Measurements from ENCODE around the gene DNMT3B. TPM values are rescaled to one million over a fixed set of nuclear protein-coding genes. Genes with fewer than 3 reads are reported as not detected.

The DNMT3B gene
- total RNA-seq, 1 experiment from 2014 or later: 7.3 TPM

GRCh38 chr20:32806356-32806755, 44.2 kb downstream of the DNMT3B start:
- Histone ChIP-seq H3K9me2 (replicated peaks; ENCODE audit: low read length) (no peaks in the 10 kb centered on the region), H3K4me1 (ENCODE audit: insufficient read depth, low read length) (no peaks in the 10 kb centered on the region), H3F3A (ENCODE audit: low read length, unreplicated experiment) (no peaks in the 10 kb centered on the region), H3K9me3 (ENCODE audit: low read length) (no peaks in the 10 kb centered on the region), H3K9ac (ENCODE audit: low read length) (no peak overlapping the region), H3K27me3 (ENCODE audit: low read length) (no peaks in the 10 kb centered on the region), H3K79me2 (ENCODE audit: low read length) (no peaks in the 10 kb centered on the region), H3K4me3 (ENCODE audit: low read length) (no peak overlapping the region), H2AFZ (ENCODE audit: low read length) (no peak overlapping the region), H3K4me2 (ENCODE audit: low read length) (no peak overlapping the region), H3K27ac (ENCODE audit: low read length) (no peak overlapping the region), H4K20me1 (ENCODE audit: low read length) (no peaks in the 10 kb centered on the region), H3K36me3 (ENCODE audit: low read depth, low read length) (peaks cover 13% of the 10 kb centered on the region; the same call in 1 of the 2 replicates)
- POLR2A ChIA-PET (ENCODE audit: unreplicated experiment): no interaction called here
- TF ChIP-seq, protein P1, sequence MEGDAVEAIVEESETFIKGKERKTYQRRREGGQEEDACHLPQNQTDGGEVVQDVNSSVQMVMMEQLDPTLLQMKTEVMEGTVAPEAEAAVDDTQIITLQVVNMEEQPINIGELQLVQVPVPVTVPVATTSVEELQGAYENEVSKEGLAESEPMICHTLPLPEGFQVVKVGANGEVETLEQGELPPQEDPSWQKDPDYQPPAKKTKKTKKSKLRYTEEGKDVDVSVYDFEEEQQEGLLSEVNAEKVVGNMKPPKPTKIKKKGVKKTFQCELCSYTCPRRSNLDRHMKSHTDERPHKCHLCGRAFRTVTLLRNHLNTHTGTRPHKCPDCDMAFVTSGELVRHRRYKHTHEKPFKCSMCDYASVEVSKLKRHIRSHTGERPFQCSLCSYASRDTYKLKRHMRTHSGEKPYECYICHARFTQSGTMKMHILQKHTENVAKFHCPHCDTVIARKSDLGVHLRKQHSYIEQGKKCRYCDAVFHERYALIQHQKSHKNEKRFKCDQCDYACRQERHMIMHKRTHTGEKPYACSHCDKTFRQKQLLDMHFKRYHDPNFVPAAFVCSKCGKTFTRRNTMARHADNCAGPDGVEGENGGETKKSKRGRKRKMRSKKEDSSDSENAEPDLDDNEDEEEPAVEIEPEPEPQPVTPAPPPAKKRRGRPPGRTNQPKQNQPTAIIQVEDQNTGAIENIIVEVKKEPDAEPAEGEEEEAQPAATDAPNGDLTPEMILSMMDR (conservative IDR thresholded peaks at IDR 0.05; ENCODE audit: low read depth, low read length): no peak
- TF ChIP-seq EZH2 (IDR thresholded peaks at IDR 0.05; ENCODE audit: low read length, unreplicated experiment) (no peak), EZH2phosphoT487 (IDR thresholded peaks at IDR 0.05; ENCODE audit: borderline replicate concordance, low read length) (no peak)
- DNase-seq: no peak
- no TSS peak for BruUV-seq (replicated peaks)
- CTCF ChIA-PET: no interaction called here
- intact Hi-C loops (cut with micrococcal nuclease): no loop called here
- ATAC-seq: no peak

GRCh38 chr20:32807706-32808105, 45.5 kb downstream of the DNMT3B start:
- Histone ChIP-seq H2AFZ (ENCODE audit: low read length) (no peak overlapping the region), H3K4me3 (ENCODE audit: low read length) (no peak overlapping the region), H3K9me2 (replicated peaks; ENCODE audit: low read length) (no peaks in the 10 kb centered on the region), H3K27me3 (ENCODE audit: low read length) (no peaks in the 10 kb centered on the region), H3K27ac (ENCODE audit: low read length) (no peak overlapping the region), H3K4me1 (ENCODE audit: insufficient read depth, low read length) (no peaks in the 10 kb centered on the region), H3K36me3 (ENCODE audit: low read depth, low read length) (peaks cover 9% of the 10 kb centered on the region; the same call in 1 of the 2 replicates), H3K9ac (ENCODE audit: low read length) (no peak overlapping the region), H3F3A (ENCODE audit: low read length, unreplicated experiment) (no peaks in the 10 kb centered on the region), H3K9me3 (ENCODE audit: low read length) (no peaks in the 10 kb centered on the region), H3K79me2 (ENCODE audit: low read length) (no peaks in the 10 kb centered on the region), H3K4me2 (ENCODE audit: low read length) (no peak overlapping the region), H4K20me1 (ENCODE audit: low read length) (no peaks in the 10 kb centered on the region)
- no peak for ATAC-seq
- TF ChIP-seq EZH2phosphoT487 (IDR thresholded peaks at IDR 0.05; ENCODE audit: borderline replicate concordance, low read length): no peak
- TF ChIP-seq EZH2 (IDR thresholded peaks at IDR 0.05; ENCODE audit: low read length, unreplicated experiment): no peak
- TF ChIP-seq, protein P1 (conservative IDR thresholded peaks at IDR 0.05; ENCODE audit: low read depth, low read length): no peak
- POLR2A ChIA-PET (ENCODE audit: unreplicated experiment): no interaction called here
- no TSS peak for BruUV-seq (replicated peaks)
- CTCF ChIA-PET: no interaction called here
- intact Hi-C loops (cut with micrococcal nuclease): no loop called here
- DNase-seq: no peak

- H3K27ac ChIP-seq (ENCODE audit: low read length): no peak overlapping the region
- H3K4me2 ChIP-seq (ENCODE audit: low read length): no peak overlapping the region
- H3F3A ChIP-seq (ENCODE audit: low read length, unreplicated experiment): no peaks in the 10 kb centered on the region
- CTCF ChIA-PET: no interaction called here
- H3K36me3 ChIP-seq (ENCODE audit: low read depth, low read length): peaks cover 2% of the 10 kb centered on the region; the same call in 1 of the 2 replicates
- no TSS peak for BruUV-seq (replicated peaks)
- intact Hi-C loops (cut with micrococcal nuclease): no loop called here
- TF ChIP-seq, protein P1 (conservative IDR thresholded peaks at IDR 0.05; ENCODE audit: low read depth, low read length): no peak
- TF ChIP-seq EZH2phosphoT487 (IDR thresholded peaks at IDR 0.05; ENCODE audit: borderline replicate concordance, low read length) (no peak), EZH2 (IDR thresholded peaks at IDR 0.05; ENCODE audit: low read length, unreplicated experiment) (no peak)
- no peaks in the 10 kb centered on the region for H3K79me2 ChIP-seq (ENCODE audit: low read length)
- H4K20me1 ChIP-seq (ENCODE audit: low read length): no peaks in the 10 kb centered on the region
- POLR2A ChIA-PET (ENCODE audit: unreplicated experiment): no interaction called here
- no peaks in the 10 kb centered on the region for H3K4me1 ChIP-seq (ENCODE audit: insufficient read depth, low read length)
- ATAC-seq (no peak), DNase-seq (no peak)
- no peak overlapping the region for H3K9ac ChIP-seq (ENCODE audit: low read length)
- H3K9me2 ChIP-seq (replicated peaks; ENCODE audit: low read length): no peaks in the 10 kb centered on the region
- H3K27me3 ChIP-seq (ENCODE audit: low read length): no peaks in the 10 kb centered on the region
- H3K4me3 ChIP-seq (ENCODE audit: low read length): no peak overlapping the region
- H3K9me3 ChIP-seq (ENCODE audit: low read length): no peaks in the 10 kb centered on the region
- no peak overlapping the region for H2AFZ ChIP-seq (ENCODE audit: low read length)
These were observed 46.3 kb downstream of the DNMT3B start for GRCh38 chr20:32808438-32808837.
